ENCODE data around the gene CAMK1G. TPM values are rescaled to one million over a fixed set of nuclear protein-coding genes. Genes with fewer than 3 reads are reported as not detected.

The CAMK1G gene
- total and polyA plus RNA-seq, 3 experiments from 2014 or later: not detected

DNA sequence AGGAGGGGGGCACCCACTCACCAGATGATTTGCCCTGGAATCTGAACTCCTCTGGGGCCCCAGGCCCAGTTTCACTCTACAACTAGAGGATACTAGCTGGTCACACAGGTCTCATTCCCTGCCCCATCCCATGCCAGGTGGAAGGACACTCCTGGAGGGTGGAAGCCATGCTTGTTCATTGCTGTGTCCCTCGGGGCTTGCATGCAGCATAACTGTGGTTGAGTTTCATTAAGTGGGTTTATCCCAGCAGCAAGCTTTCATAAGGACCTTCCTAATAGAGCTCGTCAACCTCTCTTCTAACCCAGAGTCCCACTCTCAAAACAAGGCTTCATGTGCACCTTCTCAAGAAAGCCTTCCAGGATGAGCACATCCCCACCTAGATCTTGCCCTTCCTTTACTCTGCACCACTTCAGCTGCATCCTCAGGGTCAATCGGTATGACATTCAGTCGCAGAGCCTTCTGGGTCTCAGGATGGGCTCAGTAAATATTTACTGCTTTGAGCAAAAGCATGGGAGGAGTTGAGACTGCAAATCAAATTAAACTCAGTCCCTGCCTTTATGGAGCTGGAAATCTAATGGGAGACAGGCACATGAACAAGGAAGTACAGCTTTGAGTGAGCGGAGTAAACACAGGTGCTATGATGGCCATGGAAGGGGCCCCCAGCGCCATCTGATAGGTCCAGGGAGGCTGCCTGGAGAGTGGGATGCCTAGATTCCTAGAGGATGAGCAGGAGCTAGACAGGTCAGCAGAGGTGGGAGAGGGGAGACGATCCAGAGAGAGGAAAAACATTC, 36.4 kb downstream of the CAMK1G start:
- DNase-seq: no peak

GRCh38 chr1:209620487-209620884, 37.0 kb downstream of the CAMK1G start:
- POLR2A ChIA-PET: no interaction called here
- H3K27ac Mint-ChIP-seq: no peak overlapping the region

More for the DNA sequence above, 36.4 kb downstream of the CAMK1G start:
- Mint-ChIP-seq H3K4me3 (no peak overlapping the region), H3K4me1 (peaks cover 3 to 11% (median 8%) of the 10 kb centered on the region in 3 donors), H3K36me3 (peaks cover 0 to 9% (median 6%) of the 10 kb centered on the region in 3 donors), H3K9me3 (no peaks in the 10 kb centered on the region), H3K27ac (no peak overlapping the region), H3K27me3 (no peaks in the 10 kb centered on the region)
- H3K27ac ChIP-seq (ENCODE audit: low read depth, low read length): no peak overlapping the region
- peaks cover 6% of the 10 kb centered on the region for H3K4me1 ChIP-seq (ENCODE audit: insufficient read depth, low read length)
- H3K4me3 ChIP-seq (ENCODE audit: low read length): no peak overlapping the region
- no peaks in the 10 kb centered on the region for H3K27me3 ChIP-seq (ENCODE audit: insufficient read depth, low read length, poor library complexity, severe bottlenecking)
- H3K9me3 ChIP-seq (ENCODE audit: low read length): no peaks in the 10 kb centered on the region
- CTCF ChIA-PET: no interaction called here
- POLR2A ChIA-PET: no interaction called here
- H3K36me3 ChIP-seq (ENCODE audit: insufficient read depth, low read length): no peaks in the 10 kb centered on the region

DNA sequence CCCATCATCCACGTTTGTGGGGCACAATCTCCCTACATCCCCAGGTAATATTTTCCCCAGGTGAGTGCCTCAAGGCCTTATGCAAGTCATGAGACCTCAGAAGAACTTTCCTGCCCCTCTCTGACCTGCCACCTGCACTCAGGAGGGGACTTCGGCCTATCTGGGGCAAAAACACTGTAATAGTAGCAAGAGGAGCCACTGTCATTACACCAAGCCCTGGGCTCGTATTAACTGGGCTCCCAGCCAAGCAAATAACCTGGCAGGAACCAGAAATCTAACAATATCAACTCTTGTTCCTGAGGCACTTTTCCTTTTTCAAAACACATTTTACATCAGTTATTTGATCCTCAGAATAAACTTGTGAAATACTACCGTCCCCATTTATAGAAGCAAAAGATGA, 37.8 kb downstream of the CAMK1G start:
- Histone ChIP-seq H3K4me1 (ENCODE audit: insufficient read depth, low read length) (peaks cover 6% of the 10 kb centered on the region), H3K27ac (ENCODE audit: low read depth, low read length) (no peak overlapping the region), H3K27me3 (ENCODE audit: insufficient read depth, low read length, poor library complexity, severe bottlenecking) (no peaks in the 10 kb centered on the region), H3K4me3 (ENCODE audit: low read length) (no peak overlapping the region), H3K9me3 (ENCODE audit: low read length) (no peaks in the 10 kb centered on the region), H3K36me3 (ENCODE audit: insufficient read depth, low read length) (no peaks in the 10 kb centered on the region)
- H3K27ac Mint-ChIP-seq: no peak overlapping the region
- no peak overlapping the region for H3K4me3 Mint-ChIP-seq
- POLR2A ChIA-PET: no interaction called here
- H3K27me3 Mint-ChIP-seq: peaks cover 0 to under 1% of the 10 kb centered on the region in 2 donors
- DNase-seq: no peak
- peaks cover 3 to 11% (median 8%) of the 10 kb centered on the region in 3 donors for H3K4me1 Mint-ChIP-seq
- H3K36me3 Mint-ChIP-seq: peaks cover 0 to 7% (median 2%) of the 10 kb centered on the region in 3 donors
- CTCF ChIA-PET: no interaction called here
- H3K9me3 Mint-ChIP-seq: no peaks in the 10 kb centered on the region

More at GRCh38 chr1:209620487-209620884, 37.0 kb downstream of the CAMK1G start:
- H3K4me3 Mint-ChIP-seq: no peak overlapping the region
- peaks cover 0 to 9% (median 6%) of the 10 kb centered on the region in 3 donors for H3K36me3 Mint-ChIP-seq
- H3K4me1 Mint-ChIP-seq: peaks cover 3 to 11% (median 8%) of the 10 kb centered on the region in 3 donors
- no peaks in the 10 kb centered on the region for H3K9me3 Mint-ChIP-seq
- Histone ChIP-seq H3K27me3 (ENCODE audit: insufficient read depth, low read length, poor library complexity, severe bottlenecking) (no peaks in the 10 kb centered on the region), H3K4me1 (ENCODE audit: insufficient read depth, low read length) (peaks cover 6% of the 10 kb centered on the region), H3K4me3 (ENCODE audit: low read length) (no peak overlapping the region), H3K36me3 (ENCODE audit: insufficient read depth, low read length) (no peaks in the 10 kb centered on the region), H3K9me3 (ENCODE audit: low read length) (no peaks in the 10 kb centered on the region), H3K27ac (ENCODE audit: low read depth, low read length) (no peak overlapping the region)
- DNase-seq: no peak
- CTCF ChIA-PET: no interaction called here
- H3K27me3 Mint-ChIP-seq: no peaks in the 10 kb centered on the region

GRCh38 chr1:209621741-209622655, 38.5 kb downstream of the CAMK1G start:
- H3K27ac ChIP-seq (ENCODE audit: low read depth, low read length): no peak overlapping the region
- no peaks in the 10 kb centered on the region for H3K36me3 ChIP-seq (ENCODE audit: insufficient read depth, low read length)
- H3K36me3 Mint-ChIP-seq: peaks cover 0 to under 1% (median 0%) of the 10 kb centered on the region in 3 donors
- no peak for DNase-seq
- peaks cover 0 to 2% of the 10 kb centered on the region in 2 donors for H3K27me3 Mint-ChIP-seq
- no peaks in the 10 kb centered on the region for H3K9me3 Mint-ChIP-seq
- no peak overlapping the region for H3K27ac Mint-ChIP-seq
- H3K4me3 Mint-ChIP-seq: no peak overlapping the region
- H3K4me1 Mint-ChIP-seq: peaks cover 3 to 11% (median 8%) of the 10 kb centered on the region in 3 donors
- H3K9me3 ChIP-seq (ENCODE audit: low read length): no peaks in the 10 kb centered on the region
- ChIA-PET POLR2A (no interaction called here), CTCF (no interaction called here)
- no peaks in the 10 kb centered on the region for H3K27me3 ChIP-seq (ENCODE audit: insufficient read depth, low read length, poor library complexity, severe bottlenecking)
- peaks cover 6% of the 10 kb centered on the region for H3K4me1 ChIP-seq (ENCODE audit: insufficient read depth, low read length)
- H3K4me3 ChIP-seq (ENCODE audit: low read length): no peak overlapping the region

- Histone ChIP-seq H3K27me3 (ENCODE audit: insufficient read depth, low read length, poor library complexity, severe bottlenecking) (no peaks in the 10 kb centered on the region), H3K4me3 (ENCODE audit: low read length) (no peak overlapping the region), H3K36me3 (ENCODE audit: insufficient read depth, low read length) (no peaks in the 10 kb centered on the region), H3K9me3 (ENCODE audit: low read length) (no peaks in the 10 kb centered on the region), H3K4me1 (ENCODE audit: insufficient read depth, low read length) (peaks cover 12% of the 10 kb centered on the region), H3K27ac (ENCODE audit: low read depth, low read length) (no peak overlapping the region)
- no peaks in the 10 kb centered on the region for H3K36me3 Mint-ChIP-seq
- H3K27me3 Mint-ChIP-seq: peaks cover 0 to 2% of the 10 kb centered on the region in 2 donors
- ChIA-PET POLR2A (no interaction called here), CTCF (interaction anchor here (0.8 kb wide), 1 partner anchor 11 kb away, joined by 3 read pairs; no protein-coding TSS in a partner anchor)
- no peak overlapping the region for H3K4me3 Mint-ChIP-seq
- H3K4me1 Mint-ChIP-seq: peaks cover 6 to 11% (median 10%) of the 10 kb centered on the region in 3 donors
- no peaks in the 10 kb centered on the region for H3K9me3 Mint-ChIP-seq
- no peak overlapping the region for H3K27ac Mint-ChIP-seq
- no peak for DNase-seq
Observed at GRCh38 chr1:209622841-209623829, 39.6 kb downstream of the CAMK1G start.

DNA sequence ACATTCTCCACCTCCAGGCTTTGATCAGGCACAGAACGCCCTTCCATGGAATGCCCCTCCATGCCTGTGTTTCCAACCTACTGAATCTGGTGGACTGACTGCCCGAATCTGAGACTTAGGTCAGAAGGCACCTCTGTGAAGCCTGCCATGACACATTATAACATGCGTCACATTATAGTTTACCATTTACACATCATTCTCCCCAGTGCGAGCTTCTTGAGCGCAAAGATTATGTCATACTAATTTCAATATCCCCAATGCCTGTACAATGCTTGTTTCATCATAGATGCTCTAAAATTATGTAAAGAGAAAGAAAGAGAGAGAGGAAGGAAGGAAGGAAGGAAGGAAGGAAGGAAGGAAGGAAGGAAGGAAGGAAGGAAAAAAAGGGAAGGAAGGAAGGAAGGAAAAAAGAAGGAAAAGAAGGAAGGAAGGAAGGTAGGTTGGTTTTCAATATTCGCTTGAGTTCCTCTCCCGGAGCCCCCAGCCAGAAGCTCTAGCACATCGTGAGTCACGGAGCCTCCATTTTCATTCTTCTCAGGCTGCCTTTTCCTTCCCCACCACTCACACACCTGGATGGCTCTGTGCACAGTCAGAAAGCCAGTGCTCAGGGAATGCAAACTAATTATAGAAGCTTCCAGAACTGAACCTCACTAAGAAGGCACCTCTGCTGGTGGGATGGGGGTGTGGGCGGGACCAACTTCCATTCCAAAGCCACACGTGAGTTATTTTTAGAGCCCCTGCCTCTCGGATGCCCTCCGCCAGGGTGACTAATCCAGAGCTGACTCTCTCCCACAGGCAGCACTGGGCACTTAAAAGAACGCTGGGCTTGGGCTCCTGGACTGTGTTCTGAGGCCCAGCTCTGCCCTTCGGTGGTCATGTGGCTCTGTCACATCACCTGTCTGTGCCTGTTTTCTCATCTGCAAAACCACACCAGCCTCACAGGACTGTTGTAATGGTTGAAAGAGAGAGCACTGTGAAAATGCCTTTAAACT, 41.3 kb downstream of the CAMK1G start:
- Histone ChIP-seq H3K27ac (ENCODE audit: low read depth, low read length) (no peak overlapping the region), H3K9me3 (ENCODE audit: low read length) (no peaks in the 10 kb centered on the region), H3K27me3 (ENCODE audit: insufficient read depth, low read length, poor library complexity, severe bottlenecking) (no peaks in the 10 kb centered on the region), H3K36me3 (ENCODE audit: insufficient read depth, low read length) (no peaks in the 10 kb centered on the region), H3K4me1 (ENCODE audit: insufficient read depth, low read length) (peaks cover 7% of the 10 kb centered on the region), H3K4me3 (ENCODE audit: low read length) (no peak overlapping the region)
- H3K27me3 Mint-ChIP-seq: peaks cover 0 to 2% of the 10 kb centered on the region in 2 donors
- H3K36me3 Mint-ChIP-seq: no peaks in the 10 kb centered on the region
- no peak for DNase-seq
- CTCF ChIA-PET: interaction anchor here (0.5 kb wide), 1 partner anchor 55 kb away, joined by 3 read pairs; no protein-coding TSS in a partner anchor
- no peaks in the 10 kb centered on the region for H3K9me3 Mint-ChIP-seq
- H3K27ac Mint-ChIP-seq: no peak overlapping the region
- H3K4me3 Mint-ChIP-seq: no peak overlapping the region
- POLR2A ChIA-PET: no interaction called here
- H3K4me1 Mint-ChIP-seq: peaks cover 0 to 3% (median 3%) of the 10 kb centered on the region in 3 donors
